HepG2 (cell line): ENCODE results near the gene PARD3. TPM values are rescaled to one million over a fixed set of nuclear protein-coding genes. Genes with fewer than 3 reads are reported as not detected.
A peak's percentile ranks its signal among the peaks of the same experiment; 100 is the strongest.

Experiments
- ATAC-seq: fragments of 200-7000 bp; cut with Tn5 transposase; 3 replicates; pipeline ENCODE4 v1.9.1; 2020; ENCODE audit warnings: mild to moderate bottlenecking, moderate library complexity
- BruUV-seq: library from RNA; stranded (reverse); fragments of 400-500 nt; replicated peaks from 2 replicates; lab custom pipeline; 2021; lab: Mats Ljungman, UMichigan
- CTCF ChIA-PET: fragments of 300-600 bp; formaldehyde crosslinking; extraction: SDS; loops from one replicate; lab custom pipeline; 2021; ENCODE audit warnings: low total read pairs, inconsistent platforms, low intra/inter-chr PET ratio; lab: Yijun Ruan, JAX
- POLR2A ChIA-PET: fragments of 350-600 bp; sonication (Branson Sonifier 250); formaldehyde crosslinking; loops from one replicate; lab custom pipeline; 2020; ENCODE audit warnings: antibody characterized with exemption, inconsistent platforms; lab: Yijun Ruan, JAX
- DNase-seq: peaks from one replicate; pipeline ENCODE4 v3.0.0-alpha.2; 2015; ENCODE audit warnings: low spot score
- FAIRE-seq: peaks from 3 replicates; lab custom pipeline; 2011; peaks lifted over from hg19 to GRCh38; lab: Jason Lieb, UNC
- H2AFZ ChIP-seq: one replicate; pipeline ENCODE4 v1.6.1; 2011; ENCODE audit warnings: low read length, inconsistent platforms
- H3K27ac ChIP-seq: fragments of 300-600 bp; 3 replicates; pipeline ENCODE4 v1.8.0; 2011; ENCODE audit warnings: mixed run types, mild to moderate bottlenecking, mixed read lengths, low read length, inconsistent platforms; ENCODE audit not compliant: insufficient read depth; ENCODE audit errors: extremely low read length
- H3K27me3 ChIP-seq, 2 experiments: fragments of 200-600 bp in 1 of 2; 2 replicates in 1 of 2; 3 replicates in 1 of 2; pipeline versions ENCODE4 v1.6.0 to v1.8.0; 2011; ENCODE audit warnings: low read length in 2 of 2, mild to moderate bottlenecking in 2 of 2, moderate library complexity in 2 of 2, inconsistent platforms in 1 of 2; ENCODE audit not compliant: insufficient read depth in 2 of 2, control insufficient read depth in 1 of 2
- H3K36me3 ChIP-seq, 2 experiments: fragments of 200-600 bp in 1 of 2; replicated peaks in 1 of 2; 2 replicates in 1 of 2; 3 replicates in 1 of 2; pipeline versions ENCODE4 v1.5.1 to v1.8.0; 2011; ENCODE audit warnings: low read length in 2 of 2, inconsistent platforms in 1 of 2; ENCODE audit not compliant: insufficient read depth in 2 of 2, control insufficient read depth in 1 of 2
- H3K4me1 ChIP-seq: 2 replicates; pipeline ENCODE4 v1.5.1; 2012; ENCODE audit warnings: low read length, inconsistent platforms; ENCODE audit not compliant: insufficient read depth
- H3K4me2 ChIP-seq: 2 replicates; pipeline ENCODE4 v1.6.0; 2011; ENCODE audit warnings: low read depth, low read length, inconsistent platforms
- H3K4me3 ChIP-seq, 3 experiments: fragments of 200-600 bp in 1 of 3; sonication (generic), shearing (Covaris generic) in 1 of 3; replicated peaks in 1 of 3; 2 replicates each; pipeline ENCODE4 v1.5.1; 2011 to 2016; ENCODE audit warnings: low read length in 3 of 3, inconsistent platforms in 2 of 3, low read depth in 2 of 3, mild to moderate bottlenecking in 2 of 3, control low read depth in 1 of 3, mixed read lengths in 1 of 3; ENCODE audit not compliant: insufficient read depth in 1 of 3
- H3K79me2 ChIP-seq: one replicate; pipeline ENCODE4 v1.6.1; 2011; ENCODE audit warnings: low read length, inconsistent platforms; ENCODE audit not compliant: insufficient read depth
- H3K9ac ChIP-seq: 2 replicates; pipeline ENCODE4 v1.6.0; 2011; ENCODE audit warnings: mild to moderate bottlenecking, low read depth, low read length, inconsistent platforms; ENCODE audit not compliant: insufficient read depth
- H3K9me3 ChIP-seq: 2 replicates; pipeline ENCODE4 v1.5.1; 2012; ENCODE audit warnings: mild to moderate bottlenecking, low read length
- H4K20me1 ChIP-seq: 2 replicates; pipeline ENCODE4 v1.6.0; 2011; ENCODE audit warnings: inconsistent platforms, mild to moderate bottlenecking, low read length, moderate library complexity; ENCODE audit not compliant: insufficient read depth
- ARID5B ChIP-seq: IDR thresholded peaks from 2 replicates; pipeline ENCODE4 v1.4.0; 2020; ENCODE audit warnings: mild to moderate bottlenecking, missing genetic modification reagents
- CEBPG ChIP-seq: IDR thresholded peaks from 2 replicates; pipeline ENCODE4 v1.6.1; 2016
- HDAC1 ChIP-seq: sonication (generic); formaldehyde crosslinking; IDR thresholded peaks from 2 replicates; pipeline ENCODE4 v1.5.1; 2020; ENCODE audit warnings: mild to moderate bottlenecking, missing genetic modification reagents
- HNF4A ChIP-seq: sonication (generic); formaldehyde crosslinking; IDR thresholded peaks from 2 replicates; pipeline ENCODE4 v1.4.0; 2020; ENCODE audit warnings: missing genetic modification reagents
- MIXL1 ChIP-seq: IDR thresholded peaks from 2 replicates; pipeline ENCODE4 v1.6.1; 2016
- MXD3 ChIP-seq: IDR thresholded peaks from 2 replicates; pipeline ENCODE4 v1.6.1; 2016; ENCODE audit warnings: mild to moderate bottlenecking, missing biosample characterization, missing genetic modification reagents
- PITX1 ChIP-seq: sonication (generic); formaldehyde crosslinking; IDR thresholded peaks from 2 replicates; pipeline ENCODE4 v1.5.1; 2020; ENCODE audit warnings: mild to moderate bottlenecking, missing genetic modification reagents
- POGZ ChIP-seq: sonication (generic); formaldehyde crosslinking; IDR thresholded peaks from 2 replicates; pipeline ENCODE4 v1.4.0; 2020; ENCODE audit warnings: mild to moderate bottlenecking, missing genetic modification reagents
- RARA ChIP-seq: IDR thresholded peaks from 2 replicates; pipeline ENCODE4 v1.6.1; 2016; ENCODE audit warnings: missing genetic modification reagents, missing compliant biosample characterization
- RFX5 ChIP-seq: IDR thresholded peaks from 2 replicates; pipeline ENCODE4 v1.6.1; 2011; ENCODE audit warnings: low read depth, low read length, improper control_type of control experiment
- ZBTB33 ChIP-seq: sonication (generic); formaldehyde crosslinking; IDR thresholded peaks from 2 replicates; pipeline ENCODE4 v1.4.0; 2020; ENCODE audit warnings: missing genetic modification reagents
- ZBTB38 ChIP-seq: sonication (generic); formaldehyde crosslinking; IDR thresholded peaks from 2 replicates; pipeline ENCODE4 v1.5.1; 2020; ENCODE audit warnings: mild to moderate bottlenecking, missing genetic modification reagents
- ZNF605 ChIP-seq: sonication (generic); formaldehyde crosslinking; IDR thresholded peaks from 2 replicates; pipeline ENCODE4 v1.8.0; 2022; ENCODE audit warnings: mild to moderate bottlenecking, missing genetic modification reagents
- ZNF614 ChIP-seq: IDR thresholded peaks from 2 replicates; pipeline ENCODE4 v1.6.1; 2018; ENCODE audit warnings: missing biosample characterization, missing genetic modification reagents, inconsistent platforms, borderline replicate concordance
- ZNF687 ChIP-seq: sonication (generic); formaldehyde crosslinking; IDR thresholded peaks from 2 replicates; pipeline ENCODE4 v1.5.1; 2020; ENCODE audit warnings: mild to moderate bottlenecking, missing genetic modification reagents, moderate library complexity
- ZNF850 ChIP-seq: sonication (generic); formaldehyde crosslinking; conservative IDR thresholded peaks from 2 replicates; pipeline ENCODE4 v1.9.0; 2021; ENCODE audit warnings: mild to moderate bottlenecking, missing genetic modification reagents
- WGBS: methylation state at CpG from one replicate; pipeline ENCODE4 v1.1.6; 2017; ENCODE audit warnings: low lambda C conversion rate; 5-methylcytosine and 5-hydroxymethylcytosine counted together
- in situ Hi-C: cut with HindIII; loops from 2 replicates; pipeline ENCODE4 v1.10.0; 2017; ENCODE audit warnings: low pct_unique_long_range_greater_than_20kb; ENCODE audit not compliant: extremely low pct_ligation_motif_present
- intact Hi-C: fragments of 100-400 bp; cut with micrococcal nuclease; formaldehyde crosslinking; loops from one replicate; pipeline ENCODE4 v1.10.0; 2022; ENCODE audit not compliant: unreplicated experiment
- polyA plus RNA-seq, 8 experiments: library from polyadenylated mRNA; depleted of rRNA in 3 of 8; stranded (reverse) in 7 of 8; unstranded in 1 of 8; fragments of >200 nt; fragmentation: Illumina TruSeq in 4 of 8; extraction: Trizol in 4 of 8; gene quantifications; 2 replicates each; pipeline versions ENCODE4 v1.2.1 to v1.2.3, GENCODE V29; 2011 to 2016; ENCODE audit warnings: low read depth in 4 of 8, missing spikeins in 1 of 8, mixed read lengths in 1 of 8; ENCODE audit not compliant: insufficient read depth in 1 of 8
- total RNA-seq, 5 experiments: library from RNA; depleted of rRNA; stranded (reverse); fragments of >200 nt; fragmentation: Illumina TruSeq; extraction: Trizol; gene quantifications; 2 replicates each; pipeline ENCODE4 v1.2.3, GENCODE V29; 2016; ENCODE audit warnings: low read depth in 1 of 5

PARD3 gene
- total and polyA plus RNA-seq, 2 of the 13 experiments (the other 11 are each of a cell fraction or from before 2014, with no cell fraction given), result 40.9 to 60.0 TPM

GRCh38 chr10:34185998-34186397 lies 629.1 kb downstream of the PARD3 start:
- H3K27me3 ChIP-seq, result no peaks in the 10 kb centered on the region
- DNase-seq, result peak; percentile 43
- in situ Hi-C loops (no loop called here), intact Hi-C loops (loop anchor here (2.0 kb wide), 1 partner anchor 27 kb away; no protein-coding TSS in a partner anchor)
- H3K4me1 ChIP-seq, result peaks cover 56% of the 10 kb centered on the region
- H3K27ac ChIP-seq, result peak overlapping the region; percentile 50
- no peaks in the 10 kb centered on the region for H3K79me2 ChIP-seq
- BruUV-seq, result no TSS peak
- no peak overlapping the region for H3K4me3 ChIP-seq
- H4K20me1 ChIP-seq, result no peaks in the 10 kb centered on the region
- H3K4me2 ChIP-seq, result 0 out of 2 replicates have a peak overlapping the region, but pooled peaks have one; percentile 23
- H2AFZ ChIP-seq, result no peak overlapping the region
- ChIA-PET CTCF (no interaction called here), POLR2A (no interaction called here)
- H3K9ac ChIP-seq, result no peak overlapping the region
- peak; percentile 68 for ATAC-seq
- no peaks in the 10 kb centered on the region for H3K36me3 ChIP-seq
- 57% methylated on average over 5 of the region's 7 CpGs for WGBS
- no peaks in the 10 kb centered on the region for H3K9me3 ChIP-seq
- no peak for FAIRE-seq
- TF ChIP-seq ZNF605 (peak; percentile 59; the same call in 1 of the 2 replicates), RFX5 (no peak), PITX1 (CRISPR knock-in tag) (peak; percentile 27; the same call in 1 of the 2 replicates), ZBTB38 (CRISPR knock-in tag) (peak; percentile 77; the same call in 1 of the 2 replicates), HNF4A (CRISPR knock-in tag) (peak; percentile 53; the same call in 1 of the 2 replicates), MXD3 (no peak), MIXL1 (CRISPR knock-in tag) (no peak), CEBPG (CRISPR knock-in tag) (0 out of 2 replicates have a peak, but pooled peaks have one; percentile 6), ZNF850 (CRISPR knock-in tag) (no peak), ZNF687 (CRISPR knock-in tag) (peak; percentile 49), HDAC1 (CRISPR knock-in tag) (no peak), RARA (CRISPR knock-in tag) (peak; percentile 41; the same call in 1 of the 2 replicates), POGZ (CRISPR knock-in tag) (peak; percentile 39; the same call in 1 of the 2 replicates), ZBTB33 (CRISPR knock-in tag) (peak; percentile 87), ZNF614 (CRISPR knock-in tag) (no peak), ARID5B (CRISPR knock-in tag) (0 out of 2 replicates have a peak, but pooled peaks have one; percentile 24)
